SH-SY5Y (cell line): ENCODE measurements around the gene TMEM205.

Experiments
- GATA2 ChIP-seq: IDR thresholded peaks from 2 replicates; pipeline ENCODE4 v1.6.1; 2011; ENCODE audit warnings: mild to moderate bottlenecking, low read depth, low read length
- GATA3 ChIP-seq: IDR thresholded peaks from 2 replicates; pipeline ENCODE4 v1.6.1; 2011; ENCODE audit warnings: low read depth, mild to moderate bottlenecking, low read length, moderate library complexity

DNA sequence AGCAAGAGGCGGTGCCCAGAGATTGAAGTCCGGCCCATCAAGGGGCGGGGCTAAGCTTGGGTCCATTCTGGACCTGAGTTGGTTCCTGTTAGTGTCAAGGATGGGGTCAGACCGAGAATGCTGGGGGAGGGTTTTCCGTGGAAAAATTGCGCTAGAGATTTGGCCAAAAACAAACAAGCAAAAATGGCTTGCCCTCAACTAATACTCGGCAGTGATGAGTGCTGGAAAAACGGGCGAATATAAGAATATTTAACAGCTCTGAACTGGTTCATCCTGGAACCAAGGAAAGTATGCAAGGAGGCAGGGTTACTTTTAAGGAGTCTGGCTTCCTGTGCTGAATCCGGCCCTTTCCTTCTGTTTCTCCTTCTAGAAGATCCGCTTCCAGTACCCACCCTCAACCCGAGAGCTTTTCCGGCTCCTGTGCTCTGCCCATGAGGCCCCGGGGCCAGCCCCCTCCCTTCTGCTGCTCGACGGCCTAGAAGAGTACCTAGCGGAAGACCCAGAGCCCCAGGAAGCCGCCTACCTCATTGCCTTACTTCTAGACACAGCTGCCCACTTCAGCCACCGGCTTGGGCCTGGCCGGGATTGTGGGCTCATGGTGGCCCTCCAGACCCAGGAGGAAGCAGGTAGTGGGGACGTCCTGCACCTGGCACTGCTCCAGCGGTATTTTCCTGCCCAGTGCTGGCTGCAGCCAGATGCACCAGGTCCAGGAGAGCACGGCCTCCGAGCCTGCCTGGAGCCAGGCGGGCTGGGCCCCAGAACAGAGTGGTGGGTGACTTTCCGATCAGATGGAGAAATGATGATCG is 29.3 kb upstream of the TMEM205 start:
- TF ChIP-seq GATA3 = no peak
- no peak for TF ChIP-seq GATA2
